Loucy (cell line): ENCODE measurements around the gene OGFOD3.

ENCODE experiments used
- CTCF ChIP-seq: fragments of 200-600 bp; sonication (generic); conservative IDR thresholded peaks from 2 replicates; pipeline ENCODE4 v1.5.1; 2014; ENCODE audit warnings: mild to moderate bottlenecking, antibody characterized with exemption, low read length
- EZH2phosphoT487 ChIP-seq: fragments of 200-600 bp; IDR thresholded peaks from 2 replicates; pipeline ENCODE4 v1.6.1; 2018; ENCODE audit warnings: antibody characterized with exemption, mild to moderate bottlenecking, moderate library complexity, borderline replicate concordance

GRCh38 chr17:82432017-82432416 is 13.6 kb upstream of the OGFOD3 start:
- TF ChIP-seq EZH2phosphoT487 (no peak), CTCF (0 out of 2 replicates have a peak, but pooled peaks have one; percentile 9)
